Colonic mucosa (tissue), 4 donors: ENCODE measurements around the gene TFAM. TPM values are rescaled to one million over a fixed set of nuclear protein-coding genes. Genes with fewer than 3 reads are reported as not detected.

Source experiments
- DNase-seq: peaks from one replicate; pipeline ENCODE4 v3.0.0-alpha.2; 2020
- H3K27ac ChIP-seq: fragments of 200-600 bp; one replicate; pipeline ENCODE4 v1.8.0; 2021
- H3K27me3 ChIP-seq: fragments of 200-600 bp; one replicate; pipeline ENCODE4 v1.8.0; 2021
- H3K36me3 ChIP-seq: fragments of 200-600 bp; one replicate; pipeline ENCODE4 v1.8.0; 2021
- H3K4me1 ChIP-seq: fragments of 200-600 bp; one replicate; pipeline ENCODE4 v1.8.0; 2021; ENCODE audit warnings: mild to moderate bottlenecking
- H3K4me3 ChIP-seq: fragments of 200-600 bp; one replicate; pipeline ENCODE4 v1.8.0; 2021
- H3K9ac ChIP-seq, 2 donors: one replicate each; pipeline ENCODE4 v1.7.0; 2013; ENCODE audit warnings: control low read depth in 2 of 2, low read depth in 2 of 2, low read length in 2 of 2
- H3K9me3 ChIP-seq: fragments of 200-600 bp; one replicate; pipeline ENCODE4 v1.8.0; 2021
- CTCF ChIP-seq: fragments of 200-600 bp; IDR thresholded peaks from one replicate; pipeline ENCODE4 v1.8.0; 2022; ENCODE audit warnings: antibody characterized with exemption, mild to moderate bottlenecking
- intact Hi-C: fragments of 100-400 bp; cut with DNase I; formaldehyde crosslinking; loops from one replicate; pipeline ENCODE4 v1.14.1; 2022
- total RNA-seq, 2 donors: library from RNA; stranded (reverse); fragmentation: NEBNext Ultra II Directional in 1 of 2; extraction: Animal tissue kit (Norgen Biotek cat#: 25700) in 1 of 2; gene quantifications; one replicate each; pipeline ENCODE4 v1.2.1, GENCODE V29; 2021
- donor health status: healthy.
- donor health status: DM: no; HTN: no; CAD: no.
- donor health status: DM: no; HTN: no; CAD: no.

Gene TFAM
- total RNA-seq, 2 donors from 2014 or later: 52.6 to 63.1 TPM

- Histone ChIP-seq H3K27me3 (no peaks in the 10 kb centered on the region), H3K36me3 (no peaks in the 10 kb centered on the region), H3K27ac (no peak overlapping the region), H3K9ac (no peak overlapping the region), H3K9me3 (no peaks in the 10 kb centered on the region), H3K4me3 (no peak overlapping the region), H3K4me1 (peaks cover 10% of the 10 kb centered on the region)
- intact Hi-C loops: loop anchor here (10.0 kb wide), 2 partner anchors 54 to 214 kb away; partner anchors contain the start of gene UBE2D1
- DNase-seq: no peak
- TF ChIP-seq CTCF: no peak
Measured at GRCh38 chr10:58389024-58389423, 3.8 kb downstream of the TFAM start.

- Histone ChIP-seq H3K9me3 (no peaks in the 10 kb centered on the region), H3K27me3 (no peaks in the 10 kb centered on the region), H3K9ac (no peak overlapping the region), H3K4me1 (no peaks in the 10 kb centered on the region), H3K36me3 (no peaks in the 10 kb centered on the region), H3K27ac (no peak overlapping the region), H3K4me3 (no peak overlapping the region)
- no peak for TF ChIP-seq CTCF
- no peak for DNase-seq
- intact Hi-C loops: no loop called here
Measured at GRCh38 chr10:58393317-58393716, 8.1 kb downstream of the TFAM start.

GRCh38 chr10:58394471-58394870, 9.3 kb downstream of the TFAM start:
- Histone ChIP-seq H3K27me3 (no peaks in the 10 kb centered on the region), H3K27ac (no peak overlapping the region), H3K9me3 (no peaks in the 10 kb centered on the region), H3K4me3 (no peak overlapping the region), H3K36me3 (no peaks in the 10 kb centered on the region), H3K9ac (no peak overlapping the region), H3K4me1 (no peaks in the 10 kb centered on the region)
- TF ChIP-seq CTCF: no peak
- intact Hi-C loops: no loop called here
- no peak for DNase-seq

- no peak for TF ChIP-seq CTCF
- H3K36me3 ChIP-seq: no peaks in the 10 kb centered on the region
- H3K9me3 ChIP-seq: no peaks in the 10 kb centered on the region
- no peak overlapping the region for H3K4me3 ChIP-seq
- H3K27ac ChIP-seq: no peak overlapping the region
- no peaks in the 10 kb centered on the region for H3K4me1 ChIP-seq
- no peak overlapping the region for H3K9ac ChIP-seq
- H3K27me3 ChIP-seq: no peaks in the 10 kb centered on the region
- intact Hi-C loops: no loop called here
- no peak for DNase-seq
Measured at GRCh38 chr10:58396057-58396456, 10.8 kb downstream of the TFAM start.

GRCh38 chr10:58397830-58398229, 12.6 kb downstream of the TFAM start:
- DNase-seq: no peak
- no peak for TF ChIP-seq CTCF
- no peak overlapping the region for H3K4me3 ChIP-seq
- H3K27me3 ChIP-seq: no peaks in the 10 kb centered on the region
- no peak overlapping the region for H3K27ac ChIP-seq
- H3K9ac ChIP-seq: no peak overlapping the region
- no peaks in the 10 kb centered on the region for H3K36me3 ChIP-seq
- H3K9me3 ChIP-seq: no peaks in the 10 kb centered on the region
- intact Hi-C loops: no loop called here
- H3K4me1 ChIP-seq: no peaks in the 10 kb centered on the region

- intact Hi-C loops: no loop called here
- H3K36me3 ChIP-seq: no peaks in the 10 kb centered on the region
Measured at GRCh38 chr10:58399410-58399809, 14.2 kb downstream of the TFAM start.

More at GRCh38 chr10:58399410-58399809, 14.2 kb downstream of the TFAM start:
- DNase-seq: no peak
- no peak for TF ChIP-seq CTCF
- no peaks in the 10 kb centered on the region for H3K4me1 ChIP-seq
- no peaks in the 10 kb centered on the region for H3K27me3 ChIP-seq
- H3K4me3 ChIP-seq: no peak overlapping the region
- H3K9ac ChIP-seq: no peak overlapping the region
- H3K9me3 ChIP-seq: no peaks in the 10 kb centered on the region
- no peak overlapping the region for H3K27ac ChIP-seq
